ENCODE results near the gene SMYD3.
"Not testable (repeated sequence)": the region's sequence is repeated elsewhere in the genome, so short reads cannot be mapped to it uniquely, and the experiment has no call there.

Gene SMYD3

DNA sequence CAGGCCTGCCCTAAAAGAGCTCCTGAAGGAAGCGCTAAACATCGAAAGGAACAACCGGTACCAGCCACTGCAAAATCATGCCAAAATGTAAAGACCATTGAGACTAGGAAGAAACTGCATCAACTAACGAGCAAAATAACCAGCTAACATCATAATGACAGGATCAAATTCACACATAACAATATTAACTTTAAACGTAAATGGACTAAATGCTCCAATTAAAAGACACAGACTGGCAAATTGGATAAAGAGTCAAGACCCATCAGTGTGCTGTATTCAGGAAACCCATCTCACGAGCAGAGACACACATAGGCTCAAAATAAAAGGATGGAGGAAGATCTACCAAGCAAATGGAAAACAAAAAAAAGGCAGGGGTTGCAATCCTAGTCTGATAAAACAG is 688.7 kb downstream of the SMYD3 start:
- not testable (repeated sequence) for FAIRE-seq

DNA sequence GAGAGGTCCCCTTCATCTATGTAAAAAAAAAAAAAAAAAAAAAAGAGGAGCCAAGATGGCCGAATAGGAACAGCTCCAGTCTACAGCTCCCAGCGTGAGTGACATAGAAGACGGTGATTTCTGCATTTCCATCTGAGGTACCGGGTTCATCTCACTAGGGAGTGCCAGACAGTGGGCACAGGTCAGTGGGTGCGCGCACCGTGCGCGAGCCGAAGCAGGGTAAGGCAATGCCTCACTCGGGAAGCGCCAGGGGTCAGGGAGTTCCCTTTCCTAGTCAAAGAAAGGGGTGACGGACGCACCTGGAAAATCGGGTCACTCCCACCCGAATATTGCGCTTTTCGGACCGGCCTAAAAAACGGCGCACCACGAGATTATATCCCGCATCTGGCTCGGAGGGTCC is 690.6 kb downstream of the SMYD3 start:
- not testable (repeated sequence) for FAIRE-seq

DNA sequence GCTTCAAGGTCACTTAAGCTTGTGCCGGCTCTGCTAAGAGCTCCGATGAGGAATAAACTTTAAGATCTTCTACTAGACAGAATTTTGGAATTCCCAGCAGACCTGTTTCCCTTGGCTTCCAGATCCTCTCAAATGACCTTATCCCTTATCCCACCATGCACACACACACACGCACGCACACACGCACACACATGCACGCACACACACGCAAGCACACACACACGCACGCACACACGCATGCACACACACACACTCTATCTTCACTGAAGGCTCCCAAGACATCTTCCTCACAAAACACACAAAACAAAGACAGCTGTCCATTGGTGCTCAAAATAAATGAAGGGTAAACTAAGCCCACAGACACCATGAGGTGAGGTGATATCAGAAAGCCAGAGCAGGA is 692.4 kb downstream of the SMYD3 start:
- no peak for FAIRE-seq

DNA sequence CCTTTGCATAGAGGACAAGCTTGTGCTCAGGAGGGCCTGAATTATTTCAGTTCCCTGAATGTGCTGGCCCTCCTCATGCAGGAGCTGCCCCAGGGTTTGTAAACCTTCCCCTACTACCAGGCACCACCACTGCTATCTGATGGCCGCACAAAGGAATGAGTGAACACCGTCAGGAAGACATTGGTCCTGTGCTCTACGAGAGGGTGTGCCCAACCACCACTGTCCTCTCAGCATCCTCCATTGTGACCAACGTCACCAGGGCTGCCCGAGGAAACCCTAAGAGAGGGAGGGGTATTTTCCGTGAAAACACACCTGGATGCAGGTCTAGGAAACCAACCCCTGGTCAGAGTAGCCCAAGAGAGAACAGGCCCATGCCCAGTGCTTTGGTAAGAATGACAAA is 694.8 kb downstream of the SMYD3 start:
- no peak for FAIRE-seq

DNA sequence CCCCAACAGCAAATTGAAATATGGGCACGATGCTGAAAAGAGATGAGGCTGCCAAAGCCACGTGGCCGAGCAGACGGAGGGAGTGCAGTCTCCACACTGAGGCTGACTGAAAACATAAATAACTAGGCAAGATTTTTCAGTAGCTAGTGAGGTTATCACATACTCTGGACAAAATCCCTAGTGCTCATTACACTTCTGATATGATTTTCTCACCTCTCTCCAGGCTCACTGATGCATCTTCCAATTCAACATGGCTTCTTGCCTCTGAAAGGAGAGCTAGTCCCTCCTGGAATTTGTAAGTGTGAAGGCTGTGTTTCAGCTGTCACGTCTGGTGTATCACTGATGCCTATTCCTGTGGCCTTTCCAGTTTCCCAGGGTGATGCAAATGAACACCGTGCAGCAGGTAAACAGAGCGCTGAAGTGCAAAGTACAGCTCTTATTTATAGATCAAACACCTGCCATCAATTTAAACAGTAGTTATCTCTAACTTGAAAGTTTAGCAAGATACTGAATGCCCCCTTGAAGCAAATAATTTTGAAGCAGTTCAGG is 696.2 kb downstream of the SMYD3 start:
- FAIRE-seq = no peak

DNA sequence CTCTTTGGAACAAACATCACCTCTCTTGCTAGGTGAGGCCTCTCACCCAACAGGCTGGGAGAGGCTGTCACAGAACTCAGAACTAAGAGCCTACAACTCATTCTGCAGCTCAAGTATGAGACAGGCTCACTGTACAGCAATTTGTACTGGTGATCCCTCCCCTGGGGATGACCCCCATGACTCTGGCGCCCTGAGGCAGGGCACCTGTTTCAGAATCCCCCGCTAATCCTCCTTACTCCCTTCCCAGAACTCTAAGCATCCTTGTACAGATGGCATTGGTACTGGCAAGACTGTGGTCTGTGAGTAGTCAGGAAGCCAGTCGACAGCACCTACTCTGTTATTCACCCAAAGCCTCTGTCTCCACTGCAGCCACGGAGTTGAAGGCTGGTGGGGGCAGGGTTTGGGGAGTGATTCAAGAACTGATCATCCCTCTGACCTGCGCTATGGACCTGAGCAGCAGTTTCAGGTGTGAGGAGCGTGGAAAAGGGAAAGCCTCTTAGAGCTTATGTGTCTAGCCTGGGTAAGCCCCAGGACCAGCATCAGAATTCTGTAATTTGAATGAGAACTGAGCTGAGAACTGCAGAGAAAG is 696.8 kb downstream of the SMYD3 start:
- no peak for FAIRE-seq

DNA sequence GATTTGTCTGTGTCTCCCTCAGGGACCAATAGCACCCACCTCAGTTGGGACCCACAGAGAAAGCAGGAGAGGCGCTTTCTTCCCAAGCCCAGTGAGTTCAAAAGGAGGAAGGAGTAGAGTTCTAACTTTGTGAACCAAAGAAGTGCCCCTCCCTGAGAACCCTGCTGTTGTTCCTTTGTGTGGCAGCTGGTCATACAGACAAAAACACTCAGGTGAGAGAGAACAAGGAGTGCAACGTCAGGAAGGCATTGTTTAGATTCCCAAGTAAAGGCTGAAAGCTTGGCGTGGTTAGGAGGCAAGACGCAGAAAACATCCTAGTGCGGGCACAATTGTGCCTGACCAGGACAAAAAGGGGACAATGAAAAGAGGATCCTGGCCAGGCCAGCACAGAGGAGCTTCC is 697.7 kb downstream of the SMYD3 start:
- no peak for FAIRE-seq

DNA sequence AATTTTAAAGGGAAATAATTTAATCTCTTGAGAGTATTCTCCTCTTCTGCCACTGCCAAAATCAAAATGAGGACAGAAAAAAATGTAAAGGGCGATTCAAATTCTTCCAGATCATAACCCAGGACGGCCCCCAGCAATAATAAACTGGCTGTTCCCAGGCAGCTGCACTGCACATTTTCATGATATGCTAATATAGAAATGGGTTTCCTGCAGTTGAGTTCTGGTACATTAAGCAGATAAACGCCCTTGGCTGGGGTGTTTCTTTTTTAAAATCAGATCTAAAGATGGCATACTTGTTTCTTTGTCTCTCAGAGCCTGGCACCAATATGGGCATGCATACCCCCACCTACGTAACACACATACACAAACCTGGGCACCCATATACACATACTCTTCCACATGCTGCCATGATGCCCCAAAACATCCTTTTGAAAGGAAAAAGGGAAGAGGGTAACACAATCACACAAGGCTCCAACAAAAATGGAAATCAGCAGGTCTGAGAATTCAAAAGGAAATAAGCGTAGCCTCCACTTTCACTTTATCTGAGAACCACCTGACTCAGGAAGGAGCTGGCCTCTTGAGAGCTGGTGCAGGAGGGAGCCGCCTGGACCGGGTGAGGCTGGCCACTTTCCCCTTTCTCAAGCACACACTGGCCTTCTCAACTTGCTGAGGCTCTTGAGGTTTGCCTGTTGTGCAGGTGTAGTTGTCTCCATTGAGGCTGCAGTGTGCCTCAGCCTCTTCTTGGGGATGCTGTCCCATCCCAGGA is 698.9 kb downstream of the SMYD3 start:
- no peak for FAIRE-seq

DNA sequence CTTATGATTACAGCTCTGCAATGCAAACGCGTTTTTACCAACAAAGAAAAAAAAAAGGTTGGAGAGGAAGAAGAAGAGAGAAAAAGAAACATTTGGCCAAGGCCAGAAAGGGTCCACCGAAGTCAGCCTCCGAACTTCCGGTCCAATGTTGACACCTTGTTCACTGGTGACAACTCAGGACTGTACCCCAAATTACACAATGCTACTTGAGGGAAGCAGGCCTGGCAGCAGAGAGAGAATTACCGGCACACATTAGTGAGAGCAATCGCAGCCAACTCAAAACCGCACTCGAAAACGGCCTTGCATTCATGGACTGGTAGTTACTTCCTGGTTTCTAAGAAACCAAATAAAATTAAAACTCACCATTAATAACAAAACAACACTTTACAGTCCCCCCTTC is 699.8 kb downstream of the SMYD3 start:
- FAIRE-seq = no peak

DNA sequence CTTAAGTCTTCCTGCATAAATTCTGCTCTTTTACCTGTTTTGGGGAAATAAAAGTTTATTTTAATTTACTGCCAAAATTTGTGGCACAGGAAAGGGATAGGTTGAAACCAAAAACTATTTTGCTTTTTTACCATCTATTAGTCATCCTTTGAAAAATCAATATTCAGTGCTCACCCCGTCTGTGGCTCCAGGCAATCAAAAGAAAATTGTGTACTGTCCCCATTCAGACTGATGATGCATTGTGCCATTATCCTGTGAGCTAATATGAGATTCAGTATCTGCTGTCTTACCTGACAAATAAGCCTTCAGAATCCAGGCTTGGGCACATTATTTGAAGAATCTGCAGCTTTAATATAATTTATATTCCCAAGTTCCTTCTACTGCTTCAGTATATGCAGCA is 701.5 kb downstream of the SMYD3 start:
- FAIRE-seq = no peak

DNA sequence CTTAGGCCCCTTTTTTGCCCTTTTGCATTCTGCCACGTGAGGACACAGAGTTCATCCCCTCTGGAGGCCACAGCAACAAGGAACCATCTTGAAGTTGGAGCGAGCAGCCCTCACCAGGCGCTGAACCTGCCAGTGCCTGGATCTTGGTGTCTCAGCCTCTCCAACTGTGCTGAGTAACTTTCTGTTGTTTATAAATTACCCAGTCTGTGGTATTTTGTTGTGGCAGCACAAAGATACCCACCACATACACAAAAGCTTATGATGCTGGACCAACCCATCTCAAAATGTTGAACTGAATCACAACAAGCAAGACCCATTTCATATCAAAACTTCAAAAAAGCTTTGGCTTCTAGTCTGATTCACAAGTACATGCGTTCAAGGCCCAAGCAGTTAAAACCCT is 702.4 kb downstream of the SMYD3 start:
- no peak for FAIRE-seq

DNA sequence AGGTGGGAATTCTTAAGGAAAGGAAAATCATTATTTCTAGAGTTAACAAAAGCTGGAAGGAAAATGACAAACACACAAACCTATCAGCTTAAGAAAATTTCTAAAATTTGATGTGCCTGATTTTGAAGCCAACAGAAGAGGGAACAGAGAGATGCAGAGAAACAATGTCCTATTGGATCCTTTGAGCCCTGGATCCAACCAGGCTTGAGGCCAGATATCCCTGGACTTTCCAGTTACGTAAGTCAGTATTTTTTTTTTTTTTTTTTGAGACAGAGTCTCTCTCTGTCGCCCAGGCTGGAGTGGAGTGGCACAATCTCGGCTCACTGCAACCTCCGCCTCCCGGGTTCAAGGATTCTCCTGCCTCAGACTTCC is 703.4 kb downstream of the SMYD3 start:
- FAIRE-seq = no peak

DNA sequence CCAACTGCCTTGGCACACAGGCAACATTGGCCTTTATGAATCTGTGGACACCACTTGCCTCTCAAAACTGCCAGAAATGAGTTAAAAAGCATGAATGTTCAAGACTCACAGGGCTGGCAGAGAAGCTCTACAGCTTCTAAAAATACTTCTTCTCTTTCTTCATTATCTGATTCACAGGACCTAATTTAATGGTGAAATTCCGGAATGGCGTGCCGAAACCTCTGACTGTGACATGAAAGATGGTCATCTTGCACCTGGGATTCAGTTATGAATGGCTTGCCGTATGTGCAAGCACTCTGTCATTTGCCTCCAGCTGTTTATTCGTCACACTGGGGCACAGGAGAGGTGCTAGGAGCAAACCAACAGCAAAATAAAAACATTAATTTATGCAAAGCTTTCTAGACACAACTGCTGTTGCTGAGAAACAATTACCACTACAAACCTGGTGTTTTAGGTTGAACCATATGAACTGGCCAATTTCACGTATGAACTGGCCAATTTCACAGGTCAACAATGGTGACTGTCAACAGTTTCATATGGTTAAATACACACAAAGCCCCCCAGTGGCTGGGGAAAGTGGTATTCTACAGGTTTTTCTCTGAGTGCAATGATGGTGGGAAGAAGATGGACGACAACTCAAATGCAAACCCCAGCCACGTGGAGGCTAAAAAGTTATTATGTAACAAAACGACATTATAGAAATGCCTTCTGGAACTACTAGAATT is 704.0 kb downstream of the SMYD3 start:
- no peak for FAIRE-seq

DNA sequence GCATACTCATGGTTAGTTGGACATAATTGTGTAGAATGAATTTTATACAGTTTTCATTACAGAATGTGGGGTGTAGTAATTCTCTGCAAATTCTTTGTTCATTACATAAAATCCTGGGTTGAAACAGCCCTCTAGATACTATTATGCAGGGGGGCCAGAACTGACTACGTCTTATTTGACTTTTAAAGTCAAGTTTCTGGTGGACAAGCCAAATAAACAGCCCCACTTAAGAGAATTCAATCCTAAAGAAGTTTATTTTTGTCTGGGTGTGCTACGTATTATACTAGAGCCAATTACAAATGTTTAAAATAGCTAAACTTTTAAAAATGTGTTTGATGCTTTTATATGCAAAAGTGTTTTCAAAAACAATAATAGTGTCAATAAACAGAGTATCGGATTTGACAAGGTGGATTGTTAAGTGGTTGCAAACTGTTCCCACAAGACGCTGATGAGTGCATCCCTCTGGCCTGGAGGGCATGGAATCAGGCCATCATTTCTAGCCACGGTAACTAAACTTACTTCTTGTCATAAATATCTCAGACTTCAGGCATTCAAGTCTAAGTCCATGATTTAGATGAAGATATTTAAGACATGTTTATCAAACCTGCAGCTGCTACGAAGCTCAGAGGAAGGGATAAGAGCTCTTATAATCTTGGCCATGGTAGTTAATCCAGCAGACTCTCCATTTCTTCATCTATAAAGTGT is 706.0 kb downstream of the SMYD3 start:
- FAIRE-seq = no peak

DNA sequence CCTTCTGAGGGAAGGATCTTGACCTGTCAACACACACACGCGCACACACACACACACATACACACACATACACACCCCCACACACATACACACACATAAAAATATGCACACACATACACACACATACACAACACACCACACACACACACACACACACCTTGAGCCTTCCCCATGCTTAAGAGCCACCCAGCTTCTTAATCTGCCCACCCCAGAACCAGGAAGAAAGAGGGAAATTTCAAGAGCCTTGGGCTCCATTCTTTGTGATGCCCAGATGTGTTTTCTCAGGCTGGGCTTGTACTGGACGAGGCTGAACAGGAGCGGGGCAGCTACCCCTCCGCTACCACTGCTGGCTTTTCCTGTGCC is 708.7 kb downstream of the SMYD3 start:
- no peak for FAIRE-seq

DNA sequence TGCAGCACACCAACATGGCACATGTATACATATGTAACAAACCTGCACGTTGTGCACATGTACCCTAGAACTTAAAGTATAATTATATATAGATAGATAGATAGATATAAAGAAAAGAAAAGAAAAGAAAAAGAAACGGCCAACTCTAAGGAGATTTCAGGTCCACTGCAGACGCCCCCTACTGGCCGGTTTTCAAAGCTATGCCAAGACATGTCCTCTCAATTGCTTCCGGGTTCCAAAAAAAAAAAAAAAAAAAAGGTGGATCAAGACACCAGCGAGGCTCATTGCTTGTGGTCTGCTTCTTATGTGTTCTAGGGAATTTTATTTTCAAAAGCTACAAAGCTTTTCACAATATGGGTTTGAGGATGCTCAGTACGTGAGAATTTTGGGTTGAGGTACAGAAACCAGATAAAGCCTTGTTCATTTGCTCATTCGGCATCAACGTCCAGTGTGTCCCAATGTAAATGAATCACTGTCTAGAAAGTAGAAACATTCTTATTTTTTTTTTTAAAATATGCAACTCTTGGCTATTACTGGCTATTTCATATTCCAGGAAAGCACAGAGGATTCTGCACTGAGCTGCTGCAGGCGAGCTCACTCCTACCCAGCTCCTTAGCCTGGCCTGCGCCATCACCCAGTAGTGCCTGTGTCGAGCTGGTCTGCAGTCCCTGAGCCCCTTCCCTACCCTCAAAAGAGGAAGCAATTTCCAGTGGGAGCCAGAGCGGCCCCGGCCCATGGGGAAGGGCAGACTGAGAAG is 709.3 kb downstream of the SMYD3 start:
- no peak for FAIRE-seq

DNA sequence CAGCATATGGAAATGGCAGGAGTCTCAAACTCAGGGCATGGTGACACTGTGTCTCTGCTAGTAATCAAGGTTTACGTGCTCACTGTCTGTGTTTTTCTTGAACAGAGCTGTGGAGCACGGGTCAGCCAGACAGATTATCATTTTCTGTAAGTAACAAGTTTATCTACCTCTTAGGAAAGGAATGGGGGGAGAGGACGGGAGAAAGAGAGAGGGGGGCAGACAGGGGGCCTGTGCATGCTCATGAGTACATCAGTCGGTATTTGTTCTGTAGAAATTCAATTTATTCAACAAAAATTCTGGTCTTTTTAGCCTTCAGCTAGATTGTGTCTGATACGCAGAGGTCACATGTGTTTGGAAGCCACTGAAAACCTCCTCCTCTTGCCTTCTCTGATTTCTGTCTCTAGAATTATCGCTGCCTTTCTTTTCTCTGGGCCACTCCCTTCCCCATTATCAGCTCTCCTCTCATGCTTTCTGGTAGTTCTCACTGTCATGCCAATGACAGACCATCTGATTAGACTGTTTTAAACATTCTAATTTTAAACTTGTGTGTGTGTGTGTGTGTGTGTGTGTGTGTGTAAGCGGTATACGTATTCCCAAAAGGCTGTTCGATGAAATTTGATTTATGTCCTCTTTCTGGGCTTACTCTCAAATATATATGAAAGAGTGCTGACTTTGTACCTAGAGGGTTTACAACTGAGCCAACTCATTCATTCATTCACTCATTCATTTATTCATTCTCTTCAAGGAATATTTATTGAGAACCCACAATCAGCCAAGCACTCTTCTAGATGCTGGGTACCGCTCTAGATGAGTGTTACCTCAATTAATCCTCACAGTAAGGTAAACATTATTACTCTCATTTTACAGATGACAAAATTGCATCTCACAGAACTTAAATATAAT is 715.4 kb downstream of the SMYD3 start:
- FAIRE-seq = peak; percentile 86

DNA sequence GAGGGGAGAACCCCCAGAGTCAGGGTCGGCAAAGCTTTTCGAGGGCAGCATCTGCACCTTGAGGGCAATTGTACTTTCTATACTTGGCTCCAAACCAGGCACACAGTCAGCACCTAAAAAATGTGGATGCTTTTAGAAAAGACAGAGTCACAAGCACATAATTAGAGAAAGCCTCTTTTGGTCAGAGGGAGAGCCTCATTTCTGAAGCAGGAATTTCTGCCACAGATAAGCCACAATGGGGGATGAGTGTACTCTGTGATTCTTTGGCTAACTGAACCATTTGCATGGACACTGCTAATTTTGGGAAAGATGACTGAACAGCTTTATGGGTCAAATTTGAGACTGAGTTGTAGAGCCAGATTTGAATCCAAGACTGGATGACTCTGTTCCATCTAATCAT is 716.6 kb downstream of the SMYD3 start:
- no peak for FAIRE-seq

DNA sequence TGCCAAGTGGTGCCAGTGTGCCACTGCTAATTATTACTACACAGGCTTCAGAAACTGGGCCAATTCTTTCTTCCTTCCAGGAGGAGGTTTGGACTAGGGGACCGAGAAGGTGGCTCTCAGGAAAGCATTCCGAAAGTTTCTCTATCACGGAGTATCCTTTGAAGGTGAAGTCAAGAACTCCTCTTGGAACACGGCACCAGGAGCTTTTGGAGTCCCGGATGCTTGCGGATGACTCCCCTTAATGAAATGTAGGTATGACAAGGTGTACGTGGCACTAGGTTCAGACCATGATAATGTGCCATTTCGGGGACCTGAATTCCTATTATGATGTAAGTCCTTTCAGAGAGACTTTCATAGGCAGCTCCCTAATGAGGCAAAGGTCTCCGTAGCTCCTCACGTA is 718.2 kb downstream of the SMYD3 start:
- no peak for FAIRE-seq

DNA sequence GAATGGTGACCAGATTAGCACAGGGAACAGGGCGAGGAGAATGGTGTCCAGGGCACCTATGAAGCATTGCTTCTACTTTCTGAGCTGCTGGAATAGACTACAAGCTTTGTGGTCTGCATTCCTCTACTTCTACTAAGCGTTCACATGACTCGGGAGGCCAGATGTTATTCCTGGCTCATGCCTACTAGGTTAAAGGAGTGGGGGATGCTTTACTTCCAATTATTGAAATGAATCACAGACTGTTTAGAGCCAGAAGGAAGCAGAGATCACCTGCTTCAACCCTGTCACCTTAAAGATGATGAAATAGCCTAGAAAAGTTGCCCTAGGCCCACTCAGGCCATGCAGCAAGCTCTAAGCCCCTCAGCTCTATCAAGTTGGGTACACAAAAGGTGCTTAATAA is 718.8 kb downstream of the SMYD3 start:
- no peak for FAIRE-seq

DNA sequence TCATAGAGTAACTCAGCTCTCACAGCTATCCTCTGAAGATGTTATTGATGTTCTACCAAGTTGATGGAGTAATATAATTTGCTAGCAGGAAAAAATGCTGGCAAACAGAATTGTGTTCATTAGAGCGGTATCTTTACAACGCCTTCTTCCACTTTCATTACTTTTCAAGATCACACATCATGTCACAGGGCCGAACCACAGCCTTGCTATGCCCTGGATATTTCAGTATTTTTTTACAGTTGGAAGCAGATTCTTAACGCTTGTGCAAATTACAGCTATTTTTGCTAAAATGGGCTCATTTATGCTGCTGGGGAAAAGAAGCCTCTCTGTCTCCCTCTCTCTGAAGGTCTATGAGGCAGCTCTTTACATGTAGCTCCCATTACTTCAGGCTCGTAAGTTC is 720.1 kb downstream of the SMYD3 start:
- FAIRE-seq = no peak
